CD4-positive, alpha-beta T cell (primary cell): Measurements from ENCODE around the gene ZMAT5. TPM values are rescaled to one million over a fixed set of nuclear protein-coding genes. Genes with fewer than 3 reads are reported as not detected.

Experiments
- ATAC-seq: fragments of 200-7000 bp; cut with Tn5 transposase; one replicate; pipeline ENCODE4 v1.10.0; 2022; ENCODE audit warnings: mild to moderate bottlenecking; ENCODE audit not compliant: poor library complexity
- CTCF ChIA-PET: fragments of 350-600 bp; sonication (Branson Sonifier 250); formaldehyde crosslinking; loops from one replicate; lab custom pipeline; 2021; ENCODE audit warnings: antibody characterized with exemption, inconsistent platforms; lab: Charles Lee
- POLR2A ChIA-PET: fragments of 350-600 bp; sonication (Branson Sonifier 250); formaldehyde crosslinking; loops from one replicate; lab custom pipeline; 2021; ENCODE audit warnings: antibody characterized with exemption, inconsistent platforms; lab: Charles Lee
- DNase-seq, 14 experiments: peaks; one replicate each; pipeline ENCODE4 v3.0.0-alpha.2; 2013 to 2020; ENCODE audit warnings: mixed read lengths in 2 of 14
- H3K27ac ChIP-seq, 2 donors: one replicate each; pipeline versions ENCODE4 v1.5.1 to v1.7.0; 2013; ENCODE audit warnings: low read length in 2 of 2, low read depth in 1 of 2, mild to moderate bottlenecking in 1 of 2
- H3K27me3 ChIP-seq, 2 experiments: 1 replicate in 1 of 2; 2 replicates in 1 of 2; pipeline versions ENCODE4 v1.6.1 to v1.7.0; 2013; ENCODE audit warnings: low read length in 2 of 2, control low read depth in 1 of 2, mild to moderate bottlenecking in 1 of 2, moderate library complexity in 1 of 2; ENCODE audit not compliant: insufficient read depth in 2 of 2, control insufficient read depth in 1 of 2
- H3K36me3 ChIP-seq: one replicate; pipeline ENCODE4 v1.6.1; 2013; ENCODE audit warnings: low read length, control low read depth; ENCODE audit not compliant: insufficient read depth
- H3K4me1 ChIP-seq: one replicate; pipeline ENCODE4 v1.6.1; 2013; ENCODE audit warnings: low read length, control low read depth; ENCODE audit not compliant: insufficient read depth
- H3K4me3 ChIP-seq: one replicate; pipeline ENCODE4 v1.5.1; 2013; ENCODE audit warnings: mild to moderate bottlenecking, low read length, moderate library complexity
- H3K9me3 ChIP-seq, 2 experiments: 1 replicate in 1 of 2; 2 replicates in 1 of 2; pipeline versions ENCODE4 v1.6.1 to v1.7.0; 2013; ENCODE audit warnings: low read length in 2 of 2, mild to moderate bottlenecking in 2 of 2, control low read depth in 1 of 2, moderate library complexity in 1 of 2; ENCODE audit not compliant: control insufficient read depth in 1 of 2, insufficient read depth in 1 of 2
- H3K27ac Mint-ChIP-seq: one replicate; pipeline ENCODE4 v1.8.0; 2020; ENCODE audit warnings: mixed read lengths
- H3K27me3 Mint-ChIP-seq: one replicate; pipeline ENCODE4 v1.8.0; 2021; ENCODE audit warnings: mixed read lengths
- H3K36me3 Mint-ChIP-seq: one replicate; pipeline ENCODE4 v1.8.0; 2021; ENCODE audit warnings: low read depth, mixed read lengths
- H3K4me1 Mint-ChIP-seq: one replicate; pipeline ENCODE4 v1.8.0; 2021; ENCODE audit warnings: low read depth, mixed read lengths
- H3K4me3 Mint-ChIP-seq: one replicate; pipeline ENCODE4 v1.8.0; 2020; ENCODE audit warnings: mild to moderate bottlenecking, mixed read lengths
- H3K9me3 Mint-ChIP-seq: one replicate; pipeline ENCODE4 v1.8.0; 2020; ENCODE audit warnings: mixed read lengths
- intact Hi-C, 2 experiments: fragments of 100-400 bp; cut with DNase I in 1 of 2; cut with micrococcal nuclease in 1 of 2; formaldehyde crosslinking; loops; one replicate each; pipeline versions ENCODE4 v1.15.1 to v1.9.0; 2023 to 2025; cut with DNase I, micrococcal nuclease
- total RNA-seq, 174 experiments: library from RNA in 2 of 174; stranded (reverse) in 2 of 174; gene quantifications; one replicate each; pipeline ENCODE4 v1.2.3 and lab custom pipeline; 2021 to 2026
- TF ChIP-seq, protein P1 (sequence below): fragments of 200-600 bp; IDR thresholded peaks from one replicate; pipeline ENCODE4 v1.8.0; 2022; ENCODE audit warnings: antibody characterized with exemption, mild to moderate bottlenecking

ZMAT5 gene
- total RNA-seq, 2 experiments from 2014 or later = 5.6 to 6.6 TPM

DNA sequence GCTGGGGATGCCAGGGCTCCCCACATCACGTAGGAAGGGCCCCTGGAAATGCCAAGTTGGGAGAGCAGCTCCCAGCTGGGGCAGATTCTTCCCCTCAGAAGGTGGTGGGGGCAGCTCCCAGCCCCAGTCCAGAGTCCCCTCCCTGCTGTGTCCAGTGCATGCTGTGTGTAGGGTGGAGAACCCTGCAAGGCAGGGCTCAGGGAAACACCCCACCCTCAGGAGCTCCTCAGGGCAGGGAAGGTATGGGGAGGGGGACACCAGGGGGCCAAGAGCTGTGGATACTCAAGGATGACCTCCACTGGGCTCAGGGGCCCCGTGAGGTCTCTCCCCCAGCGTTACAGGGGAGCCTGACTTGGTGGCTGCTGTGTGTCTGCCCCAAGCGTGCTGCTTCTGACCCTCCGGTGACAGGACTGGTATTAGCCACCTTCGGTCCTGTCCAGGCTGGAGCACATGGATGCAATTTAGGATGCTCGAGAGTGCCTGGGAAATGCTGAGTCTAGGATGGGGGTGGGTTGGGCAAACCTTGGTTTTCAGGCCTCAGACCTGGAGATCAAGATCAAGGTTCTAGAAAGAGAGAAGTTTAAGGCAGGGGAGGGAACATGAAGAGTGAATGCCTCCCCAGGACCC lies 63.1 kb downstream of the ZMAT5 start:
- no peak overlapping the region for H3K4me3 Mint-ChIP-seq
- TF ChIP-seq, protein P1, sequence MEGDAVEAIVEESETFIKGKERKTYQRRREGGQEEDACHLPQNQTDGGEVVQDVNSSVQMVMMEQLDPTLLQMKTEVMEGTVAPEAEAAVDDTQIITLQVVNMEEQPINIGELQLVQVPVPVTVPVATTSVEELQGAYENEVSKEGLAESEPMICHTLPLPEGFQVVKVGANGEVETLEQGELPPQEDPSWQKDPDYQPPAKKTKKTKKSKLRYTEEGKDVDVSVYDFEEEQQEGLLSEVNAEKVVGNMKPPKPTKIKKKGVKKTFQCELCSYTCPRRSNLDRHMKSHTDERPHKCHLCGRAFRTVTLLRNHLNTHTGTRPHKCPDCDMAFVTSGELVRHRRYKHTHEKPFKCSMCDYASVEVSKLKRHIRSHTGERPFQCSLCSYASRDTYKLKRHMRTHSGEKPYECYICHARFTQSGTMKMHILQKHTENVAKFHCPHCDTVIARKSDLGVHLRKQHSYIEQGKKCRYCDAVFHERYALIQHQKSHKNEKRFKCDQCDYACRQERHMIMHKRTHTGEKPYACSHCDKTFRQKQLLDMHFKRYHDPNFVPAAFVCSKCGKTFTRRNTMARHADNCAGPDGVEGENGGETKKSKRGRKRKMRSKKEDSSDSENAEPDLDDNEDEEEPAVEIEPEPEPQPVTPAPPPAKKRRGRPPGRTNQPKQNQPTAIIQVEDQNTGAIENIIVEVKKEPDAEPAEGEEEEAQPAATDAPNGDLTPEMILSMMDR = no peak
- no peak overlapping the region for H3K27ac Mint-ChIP-seq
- H3K4me1 ChIP-seq = peaks cover 21% of the 10 kb centered on the region
- no peak overlapping the region for H3K27ac ChIP-seq
- intact Hi-C loops = no loop called here
- H3K4me1 Mint-ChIP-seq = peaks cover 15% of the 10 kb centered on the region
- H3K27me3 ChIP-seq = peaks cover 0 to 8% of the 10 kb centered on the region in 2 experiments
- ChIA-PET POLR2A (no interaction called here), CTCF (no interaction called here)
- peaks cover 3% of the 10 kb centered on the region for H3K36me3 Mint-ChIP-seq
- no peaks in the 10 kb centered on the region for H3K9me3 ChIP-seq
- ATAC-seq = no peak
- peaks cover 8% of the 10 kb centered on the region for H3K27me3 Mint-ChIP-seq
- H3K4me3 ChIP-seq = no peak overlapping the region
- H3K9me3 Mint-ChIP-seq = no peaks in the 10 kb centered on the region
- DNase-seq = no peak
- no peaks in the 10 kb centered on the region for H3K36me3 ChIP-seq

GRCh38 chr22:29702931-29703501 lies 63.8 kb downstream of the ZMAT5 start:
- Mint-ChIP-seq H3K27me3 (peaks cover 8% of the 10 kb centered on the region), H3K27ac (no peak overlapping the region), H3K4me1 (peaks cover 15% of the 10 kb centered on the region), H3K9me3 (no peaks in the 10 kb centered on the region), H3K4me3 (no peak overlapping the region), H3K36me3 (peaks cover 6% of the 10 kb centered on the region)
- DNase-seq = no peak
- H3K9me3 ChIP-seq = no peaks in the 10 kb centered on the region
- intact Hi-C loops = no loop called here
- no peak overlapping the region for H3K4me3 ChIP-seq
- ChIA-PET POLR2A (no interaction called here), CTCF (no interaction called here)
- TF ChIP-seq, protein P1 = no peak
- H3K4me1 ChIP-seq = peaks cover 21% of the 10 kb centered on the region
- H3K27ac ChIP-seq = no peak overlapping the region
- ATAC-seq = no peak
- H3K27me3 ChIP-seq = peaks cover 0 to 8% of the 10 kb centered on the region in 2 experiments
- H3K36me3 ChIP-seq = no peaks in the 10 kb centered on the region

GRCh38 chr22:29702000-29702930 lies 64.5 kb downstream of the ZMAT5 start:
- Histone ChIP-seq H3K9me3 (no peaks in the 10 kb centered on the region), H3K4me1 (peaks cover 21% of the 10 kb centered on the region), H3K27me3 (peaks cover 0 to 8% of the 10 kb centered on the region in 2 experiments), H3K27ac (no peak overlapping the region), H3K36me3 (no peaks in the 10 kb centered on the region), H3K4me3 (no peak overlapping the region)
- Mint-ChIP-seq H3K27me3 (peaks cover 8% of the 10 kb centered on the region), H3K4me3 (no peak overlapping the region), H3K36me3 (peaks cover 9% of the 10 kb centered on the region), H3K4me1 (peaks cover 15% of the 10 kb centered on the region), H3K27ac (no peak overlapping the region), H3K9me3 (no peaks in the 10 kb centered on the region)
- ATAC-seq (no peak), DNase-seq (no peak)
- TF ChIP-seq, protein P1 = no peak
- POLR2A ChIA-PET = interaction anchor here (0.6 kb wide), 2 partner anchors 67 to 782 kb away, joined by 3 read pairs; no protein-coding TSS in a partner anchor
- CTCF ChIA-PET = no interaction called here
- intact Hi-C loops = no loop called here
